Right lobe of liver (tissue), 4 donors: Measurements from ENCODE around the gene GBE1.

Experiments
- POLR2A ChIP-seq: fragments of 450-650 bp; IDR thresholded peaks from one replicate; pipeline ENCODE4 v1.6.1; 2017; ENCODE audit warnings: antibody characterized with exemption, mild to moderate bottlenecking
- TF ChIP-seq, protein P1 (sequence below), 4 donors: fragments of 200-600 bp in 3 of 4; fragments of 450-650 bp in 1 of 4; IDR thresholded peaks; one replicate each; pipeline versions ENCODE4 v1.5.1 to v1.8.0; 2016 to 2022; ENCODE audit warnings: antibody characterized with exemption in 4 of 4, mild to moderate bottlenecking in 2 of 4
- donor health status: DM: no; HTN: no; CAD: no.
- donor health status: DM: no; HTN: no; CAD: no.
- donor health status: DM: no; HTN: yes; CAD: no.

DNA sequence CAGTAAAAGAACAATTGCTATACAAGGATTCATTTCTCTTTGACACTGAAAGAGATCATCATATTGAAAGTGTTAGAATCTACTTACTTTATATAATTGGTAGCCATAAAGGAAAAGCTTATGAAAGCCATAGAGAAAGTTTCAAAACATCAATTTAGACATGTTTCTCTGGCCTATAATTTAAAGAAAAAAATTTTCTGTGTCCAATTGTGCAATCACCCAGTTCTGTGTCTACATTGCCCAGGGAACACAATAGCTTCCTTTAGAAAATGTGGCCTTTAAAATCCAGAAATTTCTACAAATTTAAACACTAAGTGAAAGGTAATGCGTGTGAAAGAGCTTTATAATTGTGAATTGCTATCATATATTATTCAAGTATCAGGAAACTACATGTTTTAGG lies 259.2 kb downstream of the GBE1 start:
- TF ChIP-seq, protein P1, sequence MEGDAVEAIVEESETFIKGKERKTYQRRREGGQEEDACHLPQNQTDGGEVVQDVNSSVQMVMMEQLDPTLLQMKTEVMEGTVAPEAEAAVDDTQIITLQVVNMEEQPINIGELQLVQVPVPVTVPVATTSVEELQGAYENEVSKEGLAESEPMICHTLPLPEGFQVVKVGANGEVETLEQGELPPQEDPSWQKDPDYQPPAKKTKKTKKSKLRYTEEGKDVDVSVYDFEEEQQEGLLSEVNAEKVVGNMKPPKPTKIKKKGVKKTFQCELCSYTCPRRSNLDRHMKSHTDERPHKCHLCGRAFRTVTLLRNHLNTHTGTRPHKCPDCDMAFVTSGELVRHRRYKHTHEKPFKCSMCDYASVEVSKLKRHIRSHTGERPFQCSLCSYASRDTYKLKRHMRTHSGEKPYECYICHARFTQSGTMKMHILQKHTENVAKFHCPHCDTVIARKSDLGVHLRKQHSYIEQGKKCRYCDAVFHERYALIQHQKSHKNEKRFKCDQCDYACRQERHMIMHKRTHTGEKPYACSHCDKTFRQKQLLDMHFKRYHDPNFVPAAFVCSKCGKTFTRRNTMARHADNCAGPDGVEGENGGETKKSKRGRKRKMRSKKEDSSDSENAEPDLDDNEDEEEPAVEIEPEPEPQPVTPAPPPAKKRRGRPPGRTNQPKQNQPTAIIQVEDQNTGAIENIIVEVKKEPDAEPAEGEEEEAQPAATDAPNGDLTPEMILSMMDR (IDR thresholded peaks at IDR 0.05) = no peak
- TF ChIP-seq POLR2A = no peak
